ENCODE data around the gene KANSL1. TPM values are rescaled to one million over a fixed set of nuclear protein-coding genes. Genes with fewer than 3 reads are reported as not detected.

KANSL1 gene
- total and polyA plus RNA-seq, 2 experiments from 2014 or later: 37.3 to 84.3 TPM

- Histone ChIP-seq H2AFZ (no peak overlapping the region), H4K20me1 (ENCODE audit: insufficient read depth, poor library complexity, severe bottlenecking) (peaks cover 6% of the 10 kb centered on the region), H3K36me3 (replicated peaks; ENCODE audit: insufficient read depth, low read depth) (no peaks in the 10 kb centered on the region), H3K9me3 (ENCODE audit: low read depth) (no peaks in the 10 kb centered on the region), H3K4me3 (no peak overlapping the region), H3K4me2 (no peak overlapping the region), H3K27me3 (no peaks in the 10 kb centered on the region), H3K27ac (no peak overlapping the region), H3K9me2 (replicated peaks; ENCODE audit: insufficient read depth) (no peaks in the 10 kb centered on the region), H3K4me1 (ENCODE audit: insufficient read depth) (no peaks in the 10 kb centered on the region), H3K79me2 (peaks cover 3% of the 10 kb centered on the region)
- no peak for DNase-seq (ENCODE audit: low spot score)
- TF ChIP-seq CTCF (IDR thresholded peaks at IDR 0.05; ENCODE audit: poor library complexity): no peak
- TF ChIP-seq EZH2 (IDR thresholded peaks at IDR 0.05; ENCODE audit: borderline replicate concordance): no peak
- TF ChIP-seq EZH2phosphoT487 (IDR thresholded peaks at IDR 0.05; ENCODE audit: low read depth, severe bottlenecking, unreplicated experiment): no peak
- 91% methylated on average over 11 of the region's 11 CpGs for WGBS (ENCODE audit: low lambda C conversion rate, missing lambda C conversion rate)
Measured at GRCh38 chr17:46032909-46033308, 160.3 kb downstream of the KANSL1 start.

- Histone ChIP-seq H3K9me2 (replicated peaks; ENCODE audit: insufficient read depth) (no peaks in the 10 kb centered on the region), H3K36me3 (replicated peaks; ENCODE audit: insufficient read depth, low read depth) (no peaks in the 10 kb centered on the region), H3K4me1 (ENCODE audit: insufficient read depth) (no peaks in the 10 kb centered on the region), H3K27me3 (no peaks in the 10 kb centered on the region), H3K4me2 (no peak overlapping the region), H3K79me2 (peaks cover 3% of the 10 kb centered on the region), H2AFZ (no peak overlapping the region), H3K27ac (no peak overlapping the region), H3K9me3 (ENCODE audit: low read depth) (no peaks in the 10 kb centered on the region), H4K20me1 (ENCODE audit: insufficient read depth, poor library complexity, severe bottlenecking) (peaks cover 6% of the 10 kb centered on the region), H3K4me3 (no peak overlapping the region)
- TF ChIP-seq EZH2 (IDR thresholded peaks at IDR 0.05; ENCODE audit: borderline replicate concordance) (no peak), CTCF (IDR thresholded peaks at IDR 0.05; ENCODE audit: poor library complexity) (no peak), EZH2phosphoT487 (IDR thresholded peaks at IDR 0.05; ENCODE audit: low read depth, severe bottlenecking, unreplicated experiment) (no peak)
- no peak for DNase-seq (ENCODE audit: low spot score)
- WGBS (ENCODE audit: low lambda C conversion rate, missing lambda C conversion rate): 99% methylated on average over 7 of the region's 8 CpGs
Measured at GRCh38 chr17:46031920-46032319, 161.3 kb downstream of the KANSL1 start.

- H4K20me1 ChIP-seq (ENCODE audit: insufficient read depth, poor library complexity, severe bottlenecking): peaks cover 6% of the 10 kb centered on the region
- H3K79me2 ChIP-seq: peaks cover 3% of the 10 kb centered on the region
- H3K36me3 ChIP-seq (replicated peaks; ENCODE audit: insufficient read depth, low read depth): no peaks in the 10 kb centered on the region
- TF ChIP-seq CTCF (IDR thresholded peaks at IDR 0.05; ENCODE audit: poor library complexity) (no peak), EZH2phosphoT487 (IDR thresholded peaks at IDR 0.05; ENCODE audit: low read depth, severe bottlenecking, unreplicated experiment) (no peak), EZH2 (IDR thresholded peaks at IDR 0.05; ENCODE audit: borderline replicate concordance) (no peak)
- H3K4me1 ChIP-seq (ENCODE audit: insufficient read depth): no peaks in the 10 kb centered on the region
- H3K4me2 ChIP-seq: no peak overlapping the region
- DNase-seq (ENCODE audit: low spot score): no peak
- no peak overlapping the region for H2AFZ ChIP-seq
- H3K27ac ChIP-seq: no peak overlapping the region
- H3K9me2 ChIP-seq (replicated peaks; ENCODE audit: insufficient read depth): no peaks in the 10 kb centered on the region
- H3K9me3 ChIP-seq (ENCODE audit: low read depth): no peaks in the 10 kb centered on the region
- no peaks in the 10 kb centered on the region for H3K27me3 ChIP-seq
- WGBS (ENCODE audit: low lambda C conversion rate, missing lambda C conversion rate): 95% methylated on average over 16 of the region's 16 CpGs
- no peak overlapping the region for H3K4me3 ChIP-seq
Measured at GRCh38 chr17:46031440-46031839, 161.8 kb downstream of the KANSL1 start.

- H3K4me2 ChIP-seq: no peak overlapping the region
- no peaks in the 10 kb centered on the region for H3K27me3 ChIP-seq
- no peak for TF ChIP-seq EZH2phosphoT487 (IDR thresholded peaks at IDR 0.05; ENCODE audit: low read depth, severe bottlenecking, unreplicated experiment)
- TF ChIP-seq EZH2 (IDR thresholded peaks at IDR 0.05; ENCODE audit: borderline replicate concordance): no peak
- no peak for TF ChIP-seq CTCF (IDR thresholded peaks at IDR 0.05; ENCODE audit: poor library complexity)
- no peak for DNase-seq (ENCODE audit: low spot score)
- no peaks in the 10 kb centered on the region for H3K4me1 ChIP-seq (ENCODE audit: insufficient read depth)
- H3K9me2 ChIP-seq (replicated peaks; ENCODE audit: insufficient read depth): no peaks in the 10 kb centered on the region
- no peak overlapping the region for H2AFZ ChIP-seq
- H3K79me2 ChIP-seq: no peaks in the 10 kb centered on the region
- WGBS (ENCODE audit: low lambda C conversion rate, missing lambda C conversion rate): 76% methylated on average over 3 of the region's 3 CpGs
- H3K36me3 ChIP-seq (replicated peaks; ENCODE audit: insufficient read depth, low read depth): no peaks in the 10 kb centered on the region
- H3K27ac ChIP-seq: no peak overlapping the region
- peaks cover 6% of the 10 kb centered on the region for H4K20me1 ChIP-seq (ENCODE audit: insufficient read depth, poor library complexity, severe bottlenecking)
- no peak overlapping the region for H3K4me3 ChIP-seq
- H3K9me3 ChIP-seq (ENCODE audit: low read depth): no peaks in the 10 kb centered on the region
Measured at GRCh38 chr17:46030752-46031151, 162.5 kb downstream of the KANSL1 start.

All from hepatocyte (in vitro differentiated cells).